Measurements from ENCODE around the gene KIT.

KIT gene

GRCh38 chr4:54783402-54784110 lies 125.8 kb downstream of the KIT start:
- no peak overlapping the region for H3K27ac ChIP-seq
- no peak for DNase-seq
- peaks cover 29% of the 10 kb centered on the region for H3K27me3 ChIP-seq (ENCODE audit: insufficient read depth, low read depth, severe bottlenecking)
- no peaks in the 10 kb centered on the region for H3K36me3 ChIP-seq
- TF ChIP-seq CTCF (IDR thresholded peaks at IDR 0.05; ENCODE audit: low read depth, low read length) = no peak
- no peak overlapping the region for H3K4me3 ChIP-seq (ENCODE audit: low read depth, low read length)
- H3K9me3 ChIP-seq (ENCODE audit: severe bottlenecking) = no peaks in the 10 kb centered on the region

DNA sequence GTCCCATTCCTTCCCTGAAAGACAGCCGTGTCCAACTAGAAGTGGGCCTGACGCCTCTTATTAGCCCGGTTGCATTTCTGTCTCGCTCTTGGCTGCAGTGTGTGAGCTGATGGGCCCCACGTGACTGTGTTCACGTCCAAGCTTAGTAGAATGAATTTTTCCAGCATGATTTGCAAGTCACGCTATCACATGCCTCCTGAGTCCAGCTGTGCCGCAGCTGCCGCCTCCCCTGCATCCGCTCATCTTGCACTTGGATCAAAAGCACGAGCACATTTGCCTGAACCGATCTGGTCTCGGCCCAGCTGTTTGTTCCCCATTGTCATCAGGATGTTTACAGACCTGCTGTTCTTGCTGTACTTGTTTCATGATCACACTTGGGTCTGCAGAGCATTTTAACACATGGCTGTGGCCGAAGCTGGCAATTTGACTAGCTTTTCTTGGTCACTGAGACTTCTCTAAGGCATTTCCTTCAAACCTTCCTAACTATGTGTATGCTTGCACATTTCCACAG lies 126.5 kb downstream of the KIT start:
- no peak for DNase-seq
- no peak overlapping the region for H3K4me3 ChIP-seq (ENCODE audit: low read depth, low read length)
- no peak for TF ChIP-seq CTCF (IDR thresholded peaks at IDR 0.05; ENCODE audit: low read depth, low read length)

More for the DNA sequence above, 126.5 kb downstream of the KIT start:
- peaks cover 30% of the 10 kb centered on the region for H3K27me3 ChIP-seq (ENCODE audit: insufficient read depth, low read depth, severe bottlenecking)
- no peak overlapping the region for H3K27ac ChIP-seq
- H3K9me3 ChIP-seq (ENCODE audit: severe bottlenecking) = no peaks in the 10 kb centered on the region
- no peaks in the 10 kb centered on the region for H3K36me3 ChIP-seq

All from WERI-Rb-1 (cell line).